AG10803 (cell line): ENCODE measurements around the gene CLIP3.
A peak's percentile ranks its signal among the peaks of the same experiment; 100 is the strongest.

Source experiments
- DNase-seq: peaks from one replicate; pipeline ENCODE4 v3.0.0; 2010; ENCODE audit warnings: low read depth
- H3K4me3 ChIP-seq: 2 replicates; pipeline ENCODE4 v1.5.1; 2011; ENCODE audit warnings: mild to moderate bottlenecking, low read length, control low read depth
- TF ChIP-seq, protein P1 (sequence below): conservative IDR thresholded peaks from 2 replicates; pipeline ENCODE4 v1.5.1; 2011; ENCODE audit warnings: mild to moderate bottlenecking, low read length, control low read depth, inconsistent platforms

The CLIP3 gene

DNA sequence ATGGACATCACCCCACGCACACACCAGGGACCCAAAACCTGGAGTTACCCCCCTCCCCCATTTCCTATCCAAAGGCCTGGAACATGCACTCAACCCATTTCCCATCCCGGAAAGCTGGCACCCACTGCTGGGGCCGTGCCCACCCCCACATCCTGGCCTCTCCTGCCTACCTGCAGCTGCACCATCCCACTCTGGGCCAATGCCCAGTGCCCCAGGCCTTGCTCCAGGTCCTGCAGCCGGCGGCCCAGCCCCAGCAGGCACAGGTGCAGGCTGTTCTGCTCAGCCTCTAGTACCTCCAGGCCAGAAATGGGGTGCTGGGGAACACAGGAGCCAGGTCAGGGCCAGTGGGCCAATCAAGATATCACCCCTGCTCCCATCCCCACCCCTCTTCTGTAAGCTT, 25.7 kb downstream of the CLIP3 start:
- no peak for DNase-seq
- no peak overlapping the region for H3K4me3 ChIP-seq
- TF ChIP-seq, protein P1, sequence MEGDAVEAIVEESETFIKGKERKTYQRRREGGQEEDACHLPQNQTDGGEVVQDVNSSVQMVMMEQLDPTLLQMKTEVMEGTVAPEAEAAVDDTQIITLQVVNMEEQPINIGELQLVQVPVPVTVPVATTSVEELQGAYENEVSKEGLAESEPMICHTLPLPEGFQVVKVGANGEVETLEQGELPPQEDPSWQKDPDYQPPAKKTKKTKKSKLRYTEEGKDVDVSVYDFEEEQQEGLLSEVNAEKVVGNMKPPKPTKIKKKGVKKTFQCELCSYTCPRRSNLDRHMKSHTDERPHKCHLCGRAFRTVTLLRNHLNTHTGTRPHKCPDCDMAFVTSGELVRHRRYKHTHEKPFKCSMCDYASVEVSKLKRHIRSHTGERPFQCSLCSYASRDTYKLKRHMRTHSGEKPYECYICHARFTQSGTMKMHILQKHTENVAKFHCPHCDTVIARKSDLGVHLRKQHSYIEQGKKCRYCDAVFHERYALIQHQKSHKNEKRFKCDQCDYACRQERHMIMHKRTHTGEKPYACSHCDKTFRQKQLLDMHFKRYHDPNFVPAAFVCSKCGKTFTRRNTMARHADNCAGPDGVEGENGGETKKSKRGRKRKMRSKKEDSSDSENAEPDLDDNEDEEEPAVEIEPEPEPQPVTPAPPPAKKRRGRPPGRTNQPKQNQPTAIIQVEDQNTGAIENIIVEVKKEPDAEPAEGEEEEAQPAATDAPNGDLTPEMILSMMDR: no peak

DNA sequence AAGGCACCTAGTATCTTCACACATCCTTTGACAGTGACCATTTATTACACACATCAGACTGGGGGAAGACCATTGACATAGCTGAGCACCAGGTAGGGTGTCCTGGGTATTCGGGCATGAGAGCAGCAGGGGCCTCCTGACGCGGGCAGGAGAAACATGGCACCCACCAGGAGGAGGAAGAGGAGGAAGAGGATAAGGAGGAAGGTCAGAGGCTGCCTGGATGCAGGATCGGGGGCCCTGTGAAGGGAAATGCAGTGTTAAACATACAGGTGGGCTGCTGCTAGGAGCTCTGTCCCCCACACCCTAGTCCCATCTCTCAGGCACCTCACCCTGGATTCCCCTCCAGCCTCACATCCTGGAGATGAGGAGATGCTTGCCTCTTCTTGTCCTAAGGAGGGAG, 29.4 kb downstream of the CLIP3 start:
- TF ChIP-seq, protein P1: no peak
- DNase-seq: no peak
- no peak overlapping the region for H3K4me3 ChIP-seq

GRCh38 chr19:36001605-36002004, 31.1 kb downstream of the CLIP3 start:
- TF ChIP-seq, protein P1: no peak
- no peak overlapping the region for H3K4me3 ChIP-seq
- no peak for DNase-seq

GRCh38 chr19:35996777-35997176, 35.9 kb downstream of the CLIP3 start:
- H3K4me3 ChIP-seq: no peak overlapping the region
- TF ChIP-seq, protein P1: peak; percentile 3
- no peak for DNase-seq

DNA sequence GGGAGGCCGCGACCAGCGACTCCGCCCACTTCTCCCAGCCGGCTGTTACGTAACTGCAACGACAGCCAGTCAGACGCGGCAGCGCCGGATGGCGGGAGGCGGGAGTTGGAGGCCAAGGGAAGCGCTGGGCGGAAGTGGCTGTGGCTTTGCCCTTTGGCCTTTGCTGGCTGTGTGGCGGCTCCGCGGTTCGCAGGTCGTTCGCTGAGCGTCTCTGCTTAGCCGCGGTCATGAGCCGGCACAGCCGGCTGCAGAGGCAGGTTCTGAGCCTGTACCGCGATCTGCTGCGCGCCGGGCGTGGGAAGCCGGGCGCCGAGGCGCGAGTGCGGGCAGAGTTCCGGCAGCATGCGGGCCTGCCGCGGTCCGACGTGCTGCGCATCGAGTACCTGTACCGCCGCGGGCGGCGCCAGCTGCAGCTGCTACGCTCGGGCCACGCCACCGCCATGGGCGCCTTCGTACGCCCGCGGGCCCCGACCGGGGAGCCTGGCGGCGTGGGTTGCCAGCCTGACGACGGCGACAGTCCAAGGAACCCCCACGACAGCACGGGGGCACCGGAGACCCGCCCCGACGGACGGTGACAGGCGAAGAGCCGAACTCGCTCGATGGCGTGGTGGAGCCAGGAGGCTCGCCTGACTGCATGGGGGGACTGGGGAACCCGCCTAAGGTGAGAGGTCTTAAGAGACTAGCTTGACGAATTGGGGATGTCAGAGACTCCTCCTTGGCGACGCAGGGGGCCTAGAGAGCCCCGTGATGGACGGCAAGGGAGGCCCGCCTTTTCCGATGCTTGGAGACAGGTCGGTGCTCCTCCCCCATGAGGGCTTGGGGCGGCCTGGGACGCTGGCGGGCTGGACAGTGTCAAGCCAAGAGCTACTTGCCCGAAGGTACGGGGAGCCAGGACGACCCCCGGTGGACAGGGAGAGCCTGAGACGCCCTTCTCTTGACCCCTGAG, 37.4 kb downstream of the CLIP3 start, which contains the start of gene SDHAF1:
Gene SDHAF1 (plus strand): TSS at position 141 of the 946 bp plus-strand sequence. CDS start 87 bp downstream, at position 228.
- DNase-seq: peak; percentile 88
- TF ChIP-seq, protein P1: no peak
- H3K4me3 ChIP-seq: peak within 1 kb of the TSS; percentile 91

DNA sequence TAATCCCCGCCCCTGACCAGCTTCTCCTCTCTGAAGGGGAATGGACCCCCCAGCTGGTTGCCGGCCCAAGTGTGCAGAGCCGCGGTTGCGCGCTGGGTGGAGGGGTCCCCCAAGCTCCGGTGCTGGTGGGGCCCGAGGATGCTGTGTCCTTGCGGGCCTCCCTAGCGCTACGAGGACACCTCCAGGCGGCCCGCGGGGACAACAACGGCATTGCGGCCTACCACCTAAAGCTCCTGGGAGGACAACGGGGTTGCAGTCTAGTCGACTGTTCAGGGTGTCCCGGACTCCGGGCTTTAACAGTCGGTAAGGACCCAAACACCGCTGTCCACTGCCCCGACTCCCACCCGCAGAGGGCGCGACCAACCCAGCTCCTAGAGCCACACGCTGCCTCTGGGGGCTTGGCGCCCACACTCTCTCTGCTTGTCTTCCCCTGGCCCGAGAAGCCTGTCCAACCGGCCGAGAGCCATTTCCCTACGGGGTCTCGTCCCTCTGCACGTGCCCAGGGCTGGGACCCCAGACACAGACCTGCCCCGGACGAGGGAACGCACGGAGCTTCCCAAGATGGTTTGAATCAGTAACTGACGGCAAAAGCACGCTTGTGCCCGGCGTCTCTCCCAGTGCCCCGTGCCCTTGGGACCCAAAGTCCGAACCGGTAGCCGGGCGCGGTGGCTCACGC, 38.6 kb downstream of the CLIP3 start:
- TF ChIP-seq, protein P1: peak; percentile 30
- DNase-seq: no peak
- peak overlapping the region; percentile 91 for H3K4me3 ChIP-seq
